ENCODE measurements around the gene MST1.

MST1 gene

GRCh38 chr3:49689046-49689907 lies at the start of gene MST1, which contains the start of gene RNF123:
TSS of gene MST1 (minus strand) at chr3:49689474. CDS start at chr3:49688691, 783 bp downstream.
TSS of gene RNF123 (plus strand) at chr3:49689557. CDS start at chr3:49691166, 1,609 bp downstream.
- peak; percentile 91 for DNase-seq (ENCODE audit: low read depth in 2 of 2)

- no peak for DNase-seq (ENCODE audit: low read depth in 2 of 2)
Measured at GRCh38 chr3:49738067-49738713, 48.9 kb upstream of the MST1 start.

- no peak for DNase-seq (ENCODE audit: low read depth in 2 of 2)
Measured at GRCh38 chr3:49734752-49735151, 45.5 kb upstream of the MST1 start.

- no peak for DNase-seq (ENCODE audit: low read depth in 2 of 2)
Measured at GRCh38 chr3:49733551-49733950, 44.3 kb upstream of the MST1 start.

GRCh38 chr3:49732597-49732996 lies 43.3 kb upstream of the MST1 start:
- DNase-seq (ENCODE audit: low read depth in 2 of 2): no peak

- DNase-seq (ENCODE audit: low read depth in 2 of 2): no peak
Measured at GRCh38 chr3:49729966-49730609, 40.8 kb upstream of the MST1 start.

- no peak for DNase-seq (ENCODE audit: low read depth in 2 of 2)
Measured at GRCh38 chr3:49727924-49728361, 38.7 kb upstream of the MST1 start.

GRCh38 chr3:49727154-49727923 lies 38.1 kb upstream of the MST1 start:
- no peak for DNase-seq (ENCODE audit: low read depth in 2 of 2)

GRCh38 chr3:49725906-49726681 lies 36.8 kb upstream of the MST1 start:
- no peak for DNase-seq (ENCODE audit: low read depth in 2 of 2)

- no peak for DNase-seq (ENCODE audit: low read depth in 2 of 2)
Measured at GRCh38 chr3:49724586-49724985, 35.3 kb upstream of the MST1 start.

GRCh38 chr3:49723628-49724551 lies 34.6 kb upstream of the MST1 start, which contains the start of gene GMPPB:
TSS of gene GMPPB (minus strand) at chr3:49723951. CDS start at chr3:49723726, 225 bp downstream.
- DNase-seq (ENCODE audit: low read depth in 2 of 2): peak; percentile 80 to 89

GRCh38 chr3:49723296-49723627 lies 34.0 kb upstream of the MST1 start:
- DNase-seq (ENCODE audit: low read depth in 2 of 2): peak; percentile 28 to 39

GRCh38 chr3:49722896-49723295 lies 33.6 kb upstream of the MST1 start:
- no peak for DNase-seq (ENCODE audit: low read depth in 2 of 2)

GRCh38 chr3:49721896-49722781 lies 32.9 kb upstream of the MST1 start:
- DNase-seq (ENCODE audit: low read depth in 2 of 2): no peak

GRCh38 chr3:49721596-49721895 lies 32.3 kb upstream of the MST1 start:
- DNase-seq (ENCODE audit: low read depth in 2 of 2): no peak

- DNase-seq (ENCODE audit: low read depth in 2 of 2): no peak
Measured at GRCh38 chr3:49720855-49721595, 31.8 kb upstream of the MST1 start.

- peak; percentile 73 to 89 for DNase-seq (ENCODE audit: low read depth in 2 of 2)
Measured at GRCh38 chr3:49719214-49719884, 30.1 kb upstream of the MST1 start, which contains the start of gene AMIGO3. TSS of gene AMIGO3 (minus strand) at chr3:49719684. CDS start at chr3:49719465, 219 bp downstream.

- DNase-seq (ENCODE audit: low read depth in 2 of 2): peak in 1 of 2 donors; percentile 25
Measured at GRCh38 chr3:49718858-49719213, 29.6 kb upstream of the MST1 start.
